HG02759 (cell line): ENCODE measurements around the gene SASS6.
A peak's percentile ranks its signal among the peaks of the same experiment; 100 is the strongest.

Experiments used
- ATAC-seq: cut with Tn5 transposase; IDR thresholded peaks from one replicate; pipeline ENCODE4 v1.9.1; 2021; ENCODE audit warnings: mild to moderate bottlenecking, moderate library complexity; ENCODE audit not compliant: unreplicated experiment

The SASS6 gene, protein sequence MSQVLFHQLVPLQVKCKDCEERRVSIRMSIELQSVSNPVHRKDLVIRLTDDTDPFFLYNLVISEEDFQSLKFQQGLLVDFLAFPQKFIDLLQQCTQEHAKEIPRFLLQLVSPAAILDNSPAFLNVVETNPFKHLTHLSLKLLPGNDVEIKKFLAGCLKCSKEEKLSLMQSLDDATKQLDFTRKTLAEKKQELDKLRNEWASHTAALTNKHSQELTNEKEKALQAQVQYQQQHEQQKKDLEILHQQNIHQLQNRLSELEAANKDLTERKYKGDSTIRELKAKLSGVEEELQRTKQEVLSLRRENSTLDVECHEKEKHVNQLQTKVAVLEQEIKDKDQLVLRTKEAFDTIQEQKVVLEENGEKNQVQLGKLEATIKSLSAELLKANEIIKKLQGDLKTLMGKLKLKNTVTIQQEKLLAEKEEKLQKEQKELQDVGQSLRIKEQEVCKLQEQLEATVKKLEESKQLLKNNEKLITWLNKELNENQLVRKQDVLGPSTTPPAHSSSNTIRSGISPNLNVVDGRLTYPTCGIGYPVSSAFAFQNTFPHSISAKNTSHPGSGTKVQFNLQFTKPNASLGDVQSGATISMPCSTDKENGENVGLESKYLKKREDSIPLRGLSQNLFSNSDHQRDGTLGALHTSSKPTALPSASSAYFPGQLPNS

DNA sequence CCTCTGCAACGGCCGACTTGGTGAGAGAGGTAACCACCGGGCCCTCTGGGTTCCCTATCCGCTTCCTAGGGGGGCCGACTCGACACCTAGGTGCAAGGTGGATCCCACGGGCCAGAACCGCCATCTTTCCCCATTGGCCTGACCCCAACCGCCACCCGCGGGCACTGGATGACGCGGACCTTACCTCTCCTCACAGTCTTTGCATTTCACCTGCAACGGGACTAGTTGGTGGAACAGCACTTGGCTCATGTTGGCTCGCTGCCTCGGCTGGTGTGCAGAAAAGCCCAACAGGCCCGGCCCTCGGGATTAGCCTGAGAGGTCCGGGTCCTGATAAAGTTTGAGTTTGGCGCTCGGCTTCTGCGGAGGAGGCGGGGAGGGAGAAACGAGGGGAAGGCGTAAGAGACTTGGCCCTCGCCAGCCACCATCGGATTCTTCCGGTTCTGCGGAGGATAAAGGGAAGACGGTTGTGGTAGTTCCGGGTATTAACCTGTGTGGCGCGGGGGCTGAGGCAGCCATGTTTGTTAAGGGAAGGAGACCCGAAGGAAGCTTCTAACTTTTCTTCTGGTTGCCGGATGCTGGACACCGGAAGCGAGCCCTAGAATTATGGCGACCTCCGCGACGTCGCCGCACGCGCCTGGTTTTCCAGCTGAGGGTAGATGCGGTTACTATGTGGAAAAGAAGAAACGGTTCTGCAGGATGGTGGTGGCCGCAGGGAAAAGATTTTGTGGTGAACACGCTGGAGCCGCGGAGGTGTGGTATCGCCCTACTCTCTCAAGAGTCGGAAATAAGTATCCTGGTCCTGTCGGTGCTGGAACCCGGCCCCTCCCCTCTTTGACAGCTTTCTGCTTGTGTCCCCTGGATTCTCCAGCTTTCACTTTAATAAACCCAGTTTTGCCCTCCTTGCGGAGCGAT lies at the start of gene SASS6, which contains the start of gene TRMT13:
TSS of gene SASS6 (minus strand) at position 365 of the 912 bp plus-strand sequence. CDS start at position 249, 116 bp downstream.
TSS of gene TRMT13 (plus strand) at position 598 of the 912 bp plus-strand sequence. CDS start at position 604, 6 bp downstream.
- ATAC-seq: peak; percentile 90

DNA sequence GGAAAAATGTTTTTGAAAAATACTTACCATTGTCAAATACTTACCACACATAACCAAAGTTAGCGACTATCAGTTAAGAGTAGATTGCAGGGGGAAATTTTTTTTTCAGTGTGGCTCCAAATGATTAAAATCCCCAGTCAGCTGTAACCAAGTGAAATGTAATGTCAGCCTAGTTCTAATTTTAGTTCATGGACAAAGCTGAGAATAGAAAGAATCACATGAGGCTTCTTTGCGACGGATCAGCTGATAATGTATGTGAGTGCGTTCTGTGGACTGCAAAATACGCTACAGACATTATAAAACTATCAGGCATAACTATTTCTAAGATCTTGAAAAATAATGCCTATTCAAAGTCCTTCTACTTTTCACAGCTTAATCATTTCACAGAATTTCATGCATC lies 45.4 kb upstream of the SASS6 start, which contains the start of gene LRRC39:
TSS of gene LRRC39 (minus strand) at position 166 of the 400 bp plus-strand sequence. CDS start 9,740 bp downstream, outside the sequence.
- ATAC-seq: no peak

DNA sequence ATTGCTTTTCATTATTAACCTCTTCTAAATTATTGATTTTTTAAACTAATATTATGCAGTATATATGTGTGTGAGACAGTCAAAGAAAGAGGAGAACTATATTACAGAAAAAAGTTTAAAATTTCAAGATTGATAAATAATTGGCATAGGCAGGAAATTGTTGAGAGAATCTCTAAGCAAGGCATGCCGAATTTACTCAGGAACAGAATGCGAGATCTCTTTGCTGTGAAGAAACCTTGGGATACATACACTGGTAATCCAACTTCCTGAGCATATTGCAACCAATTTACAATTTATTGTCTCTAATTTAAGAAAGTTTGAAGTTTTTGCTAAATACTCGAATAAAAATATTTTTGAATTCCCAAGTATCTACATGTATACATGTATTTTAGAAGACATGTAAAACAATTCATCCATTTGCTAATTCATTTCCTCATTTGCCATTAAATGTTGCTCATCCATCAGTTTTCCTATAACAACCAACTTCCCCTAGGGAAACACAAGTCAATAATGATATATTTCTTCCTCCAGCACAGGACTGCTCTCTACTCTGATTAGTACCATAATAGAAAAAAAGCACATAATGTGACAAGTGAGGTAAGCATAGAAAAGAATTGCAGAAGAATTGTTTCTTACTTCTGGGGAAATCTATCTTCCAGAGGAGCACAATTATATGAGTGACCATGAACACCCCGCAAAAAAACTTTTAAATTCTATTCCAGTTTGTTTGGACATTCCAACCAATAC lies 44.7 kb upstream of the SASS6 start:
- ATAC-seq: no peak

DNA sequence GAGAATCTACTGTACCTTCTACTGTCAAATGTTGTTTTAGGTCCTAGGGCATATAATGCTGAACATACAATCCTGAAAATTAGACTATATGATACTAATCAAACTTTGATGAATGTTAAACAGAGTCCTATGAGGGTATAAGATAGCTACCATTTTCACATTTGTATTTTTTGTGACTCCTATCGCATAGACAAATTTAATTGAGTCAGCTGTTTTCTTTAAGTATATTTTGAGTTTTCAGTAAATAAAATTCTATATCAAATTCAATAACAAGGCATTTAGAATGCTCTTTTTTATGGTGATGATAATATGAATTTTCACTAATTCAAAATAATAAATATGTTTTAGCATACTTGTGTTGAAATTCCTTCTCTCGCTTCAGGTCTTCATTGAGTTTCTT lies 35.3 kb upstream of the SASS6 start:
- ATAC-seq: no peak

DNA sequence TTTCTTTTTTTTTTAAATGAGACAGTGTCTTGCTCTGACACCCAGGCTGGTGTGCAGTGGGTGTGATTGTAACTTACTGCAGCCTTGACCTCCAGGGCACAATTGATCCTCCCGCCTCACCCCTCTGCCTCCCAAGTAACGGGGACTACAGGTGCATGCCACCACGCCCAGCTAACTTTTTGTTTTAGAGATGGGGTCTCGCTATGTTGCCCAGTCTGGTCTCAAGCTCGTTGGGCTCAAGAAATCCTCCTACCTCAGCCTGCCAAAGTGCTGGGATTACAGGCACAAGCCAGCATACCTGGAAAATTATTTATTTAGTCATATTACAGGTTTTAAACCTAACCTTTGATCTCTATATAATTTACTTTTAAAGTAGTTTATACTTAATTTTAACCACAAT lies 32.0 kb upstream of the SASS6 start:
- no peak for ATAC-seq

DNA sequence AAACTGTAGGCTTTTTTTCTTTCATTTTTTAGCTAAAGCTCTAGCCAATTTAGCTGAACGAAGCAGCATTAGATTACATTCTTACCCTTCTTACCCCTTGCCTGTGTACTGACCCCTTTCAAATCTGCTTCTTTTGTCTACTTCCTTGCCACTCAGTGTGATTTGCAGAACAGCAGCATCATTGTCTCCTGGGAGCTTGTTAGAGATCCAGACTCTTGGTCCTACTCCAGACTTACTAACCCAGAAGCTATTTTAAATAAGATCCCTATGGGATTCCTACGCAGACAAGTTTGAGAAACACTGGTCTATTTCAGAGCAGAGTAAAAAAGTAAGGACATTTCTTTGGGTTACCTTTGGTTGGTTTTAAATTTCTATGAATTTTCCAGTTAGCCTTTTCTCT lies 31.5 kb upstream of the SASS6 start:
- ATAC-seq: no peak

DNA sequence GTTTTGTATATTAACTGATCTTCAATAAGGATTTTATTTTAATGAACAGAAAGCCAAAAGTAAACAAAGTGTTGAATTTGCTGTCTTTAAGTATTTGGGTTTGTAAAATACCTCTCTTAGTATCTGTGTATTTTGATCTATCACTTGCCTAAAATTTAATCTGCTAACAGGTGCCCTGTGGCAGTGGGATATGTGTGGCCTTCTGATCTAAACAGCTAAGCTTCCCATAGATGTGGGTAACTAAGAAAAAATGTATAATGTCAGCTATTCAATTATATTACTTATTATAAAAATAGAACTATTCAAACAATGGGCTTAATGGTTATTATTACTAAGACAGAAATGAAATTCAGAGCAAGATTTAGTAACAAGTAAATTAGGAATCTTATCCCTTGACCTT lies 30.2 kb upstream of the SASS6 start:
- ATAC-seq: no peak

DNA sequence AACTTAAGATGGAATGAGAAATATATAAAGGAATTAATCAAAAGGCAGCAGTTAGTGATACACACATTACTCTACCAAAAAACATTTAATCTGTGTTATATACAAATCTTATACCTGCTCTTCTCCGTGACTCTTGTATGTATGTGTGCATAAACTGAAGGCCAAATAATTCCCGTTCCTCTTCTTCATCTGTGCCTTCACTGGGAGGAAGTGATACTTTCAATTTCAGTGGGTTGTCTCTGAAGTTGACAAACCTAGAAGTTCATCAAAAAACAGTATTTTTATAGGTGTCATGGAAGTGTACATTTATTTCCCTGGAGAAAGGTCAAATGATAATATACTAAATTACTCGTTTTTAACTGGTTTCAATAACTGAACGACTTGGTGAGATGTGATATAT lies 19.5 kb upstream of the SASS6 start:
- peak; percentile 87 for ATAC-seq

DNA sequence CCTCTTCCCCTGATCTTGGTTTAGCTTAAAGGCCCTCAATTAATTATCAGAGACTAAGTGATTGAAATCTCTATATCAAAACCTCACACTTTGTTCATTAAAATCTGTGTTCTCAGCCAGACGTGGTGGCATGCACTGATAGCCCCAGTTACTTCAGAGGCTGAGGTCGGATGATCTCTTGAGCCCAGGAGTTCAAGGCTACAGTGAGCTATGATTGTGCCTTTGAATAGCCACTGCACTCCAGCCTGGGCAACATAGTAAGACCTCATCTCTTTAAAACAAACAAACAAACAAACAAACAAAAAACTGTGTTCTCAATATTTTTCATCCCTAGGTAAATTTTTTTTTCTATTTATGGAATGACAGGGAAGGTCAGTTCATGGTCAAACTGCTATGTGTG lies 18.9 kb upstream of the SASS6 start:
- peak; percentile 20 for ATAC-seq

DNA sequence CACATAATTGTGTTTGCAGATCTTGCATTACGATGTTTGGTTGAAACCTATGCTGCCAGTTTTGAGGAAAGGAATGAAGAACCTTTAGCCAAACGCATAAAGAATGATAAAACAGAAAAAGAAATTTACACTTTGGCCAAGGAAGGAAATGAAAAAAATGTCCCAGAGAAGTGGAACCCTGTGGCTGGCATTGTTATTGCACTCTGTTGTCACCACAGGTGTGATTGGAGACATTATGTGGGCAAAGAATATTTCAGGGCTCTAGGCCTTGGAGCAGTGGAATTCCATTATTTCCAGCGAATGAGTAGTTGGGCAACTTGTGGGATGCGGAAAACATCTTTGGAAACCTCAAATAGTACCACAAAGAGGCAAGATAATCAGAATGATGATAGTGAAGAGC lies 15.1 kb upstream of the SASS6 start:
- ATAC-seq: no peak

DNA sequence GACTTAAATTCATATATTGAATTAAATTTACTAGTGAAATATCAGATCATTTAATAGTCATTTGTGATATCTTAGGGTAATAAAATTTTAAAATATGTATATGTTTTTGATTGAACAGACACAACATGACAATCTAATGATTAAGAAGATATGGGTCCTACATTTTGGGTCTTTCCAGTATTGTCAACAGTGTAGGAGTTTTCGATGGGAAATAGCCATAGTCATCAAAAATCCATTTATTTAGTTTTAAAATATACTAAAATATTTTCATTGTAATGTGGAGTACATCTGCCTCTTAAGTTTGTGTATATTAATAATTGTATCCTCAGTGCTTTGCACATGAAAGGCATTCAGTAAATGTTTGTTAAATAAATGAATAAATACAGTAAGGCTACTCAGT lies 14.2 kb upstream of the SASS6 start:
- no peak for ATAC-seq

DNA sequence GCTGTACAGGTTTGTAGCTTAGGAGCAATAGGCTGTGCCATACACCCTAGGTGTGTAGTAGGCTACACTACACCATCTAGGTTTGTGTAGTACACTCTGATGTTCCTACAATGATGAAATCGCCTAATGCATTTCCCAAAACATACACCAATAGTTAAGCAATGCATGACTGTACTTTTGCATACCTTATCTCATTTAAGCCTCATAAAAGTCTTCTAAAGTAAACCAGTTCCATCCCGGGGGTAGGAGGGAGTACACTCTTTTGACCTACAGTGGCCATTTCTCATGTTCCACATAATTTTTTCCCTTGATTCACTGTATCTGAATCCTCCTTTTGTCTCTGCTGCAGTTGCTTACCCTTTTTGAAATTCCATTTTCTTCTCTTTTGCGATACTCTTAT lies 12.4 kb upstream of the SASS6 start:
- ATAC-seq: no peak

DNA sequence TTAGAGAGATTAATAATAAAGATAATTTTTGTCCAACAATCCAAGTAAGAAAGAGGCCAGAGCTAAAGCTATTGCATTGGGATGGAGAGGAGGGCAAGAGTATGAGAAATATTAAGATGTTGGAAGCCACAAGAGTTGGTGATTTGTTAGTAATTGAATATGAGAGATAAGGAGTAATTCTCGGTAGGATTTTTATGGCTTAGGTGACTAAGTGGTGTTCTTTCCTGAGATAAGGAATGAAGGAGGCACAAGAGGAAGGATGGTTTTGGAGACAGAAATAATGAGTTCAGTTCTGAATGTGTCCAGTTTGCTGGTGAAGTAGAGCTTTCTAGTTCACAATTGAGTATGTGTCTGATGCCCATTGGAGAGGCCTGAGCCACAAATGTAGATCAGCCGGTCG lies 9.6 kb upstream of the SASS6 start:
- ATAC-seq: no peak

DNA sequence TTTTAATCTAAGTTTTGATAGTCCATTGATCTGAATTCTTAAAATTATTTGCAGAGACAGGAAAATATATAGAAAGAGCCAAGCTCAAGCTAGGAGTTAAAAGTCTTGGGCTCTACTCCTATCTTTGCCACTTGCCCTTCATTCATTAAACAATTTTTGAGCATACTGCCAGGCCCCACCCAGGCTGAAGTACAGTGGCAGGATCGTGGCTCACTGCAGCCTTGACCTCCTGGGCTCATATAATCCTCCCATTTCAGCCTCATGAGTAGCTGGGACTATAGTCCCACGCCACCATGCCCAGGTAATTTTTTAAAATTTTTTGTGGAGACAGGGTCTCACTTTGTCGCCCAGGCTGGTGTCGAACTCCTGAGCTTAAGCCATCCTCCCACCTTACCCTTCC lies 8.5 kb upstream of the SASS6 start:
- ATAC-seq: no peak

DNA sequence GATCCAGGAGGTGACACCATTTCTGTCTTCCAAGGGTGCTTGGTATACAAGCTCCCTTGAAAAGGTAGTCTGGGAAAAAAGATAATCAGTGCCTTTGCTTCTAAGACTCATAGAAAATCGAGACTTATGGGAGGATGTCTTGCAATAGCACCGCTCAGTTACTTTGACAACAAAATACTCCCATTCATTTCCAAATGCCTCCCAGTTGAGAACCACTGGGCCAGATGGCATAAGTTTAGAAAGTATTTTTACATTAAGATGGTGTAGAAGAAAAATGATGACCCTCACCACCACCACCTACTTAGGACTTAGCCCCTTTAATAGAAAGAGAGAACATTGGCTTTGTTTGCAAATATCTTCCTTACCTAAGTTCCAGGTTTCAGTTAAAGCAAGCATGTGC lies 4.9 kb upstream of the SASS6 start:
- no peak for ATAC-seq

DNA sequence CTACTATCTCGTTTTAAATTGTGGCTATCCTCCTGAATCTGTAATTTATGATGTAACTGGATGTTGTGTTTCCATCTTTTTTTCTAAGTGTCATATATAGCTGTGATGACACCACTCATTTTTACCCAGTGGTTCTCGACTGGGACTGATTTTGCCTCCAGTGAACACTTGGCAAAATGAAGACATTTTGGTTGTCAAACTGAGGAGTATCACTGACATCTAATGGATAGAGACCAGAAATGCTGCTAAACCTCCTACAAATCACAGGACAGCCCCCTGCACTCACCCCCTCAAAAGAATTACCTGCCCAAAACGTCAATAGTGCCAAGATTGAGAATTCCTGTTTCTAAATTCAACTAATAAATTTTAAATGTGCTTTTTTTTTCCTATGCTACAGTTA lies 2.1 kb upstream of the SASS6 start:
- no peak for ATAC-seq

DNA sequence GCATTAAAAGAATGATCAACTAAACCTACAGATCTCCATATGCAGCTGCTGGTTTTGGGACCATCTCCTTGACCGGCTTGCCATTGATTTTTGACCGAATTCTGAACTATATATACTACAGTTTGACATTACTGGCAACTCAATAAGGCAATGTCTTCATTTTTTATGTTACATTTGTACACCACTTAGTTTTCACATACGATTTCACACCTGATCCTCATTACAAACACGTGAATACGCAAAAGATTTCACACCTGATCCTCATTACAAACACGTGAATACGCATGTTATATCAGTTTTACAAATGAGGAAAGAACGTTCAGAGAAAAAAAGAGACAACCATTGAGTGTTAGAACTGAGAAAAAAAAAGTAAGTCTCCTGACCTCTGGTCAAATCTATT lies 1.1 kb downstream of the SASS6 start:
- ATAC-seq: no peak

DNA sequence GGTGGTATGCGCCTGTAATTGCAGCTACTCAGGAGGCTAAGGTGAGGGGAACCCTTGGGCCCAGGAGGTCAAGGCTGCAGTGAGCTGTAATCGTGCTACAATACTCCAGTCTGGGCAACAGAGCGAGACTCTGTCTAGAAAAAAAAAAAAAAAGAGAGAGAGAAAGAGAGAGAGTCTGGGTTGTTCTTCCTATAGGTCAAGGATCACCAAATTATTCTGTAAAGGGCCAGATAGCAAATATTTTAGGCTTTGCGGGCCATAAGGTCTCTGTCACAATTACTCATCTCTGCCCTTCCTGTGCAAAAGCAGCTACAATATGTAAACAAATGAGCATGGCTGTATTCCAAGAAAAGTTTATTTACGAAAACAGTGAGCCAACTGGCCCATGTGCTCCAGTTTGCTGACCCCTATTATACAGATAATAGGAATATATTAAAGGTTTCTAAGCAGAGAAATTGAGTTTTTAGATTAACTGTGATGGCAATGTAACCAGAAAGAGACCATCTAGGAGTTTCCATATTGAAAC lies 2.1 kb downstream of the SASS6 start:
- ATAC-seq: no peak

DNA sequence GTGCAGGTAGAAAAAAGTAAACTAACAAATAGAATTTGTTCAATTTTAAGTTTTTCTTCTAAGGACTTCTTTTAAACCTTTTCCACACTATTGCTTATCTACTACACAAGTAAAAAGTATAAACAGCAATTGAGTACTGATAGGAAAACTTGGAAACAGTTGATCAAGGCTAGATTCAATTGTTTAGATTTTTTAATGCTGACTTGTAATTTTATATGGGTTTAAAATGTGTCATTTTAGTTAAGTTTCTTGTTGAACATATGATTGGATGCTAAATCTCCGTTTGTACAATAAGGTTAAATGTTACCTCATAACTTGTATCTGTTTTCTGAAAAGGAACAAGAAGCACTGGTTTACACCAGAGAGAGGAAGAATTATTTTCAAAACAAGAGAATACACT lies 5.5 kb downstream of the SASS6 start:
- ATAC-seq: no peak

DNA sequence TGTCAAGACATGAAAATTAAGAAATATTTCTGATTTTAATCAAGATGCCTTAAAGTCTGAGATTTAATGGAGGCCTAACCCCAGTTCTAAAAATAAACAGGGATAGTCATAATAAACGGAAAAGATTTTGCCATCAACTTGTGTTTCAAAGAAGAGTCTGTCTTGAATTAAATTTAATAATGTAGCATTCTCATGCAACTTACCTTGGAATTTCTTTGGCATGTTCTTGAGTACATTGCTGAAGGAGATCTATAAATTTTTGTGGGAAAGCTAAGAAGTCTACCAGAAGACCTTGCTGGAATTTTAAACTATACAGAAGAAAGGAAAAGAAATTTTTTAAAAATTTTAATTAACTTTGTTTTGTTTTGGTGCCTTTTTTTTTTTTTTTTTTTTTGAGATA lies 10.6 kb downstream of the SASS6 start:
- no peak for ATAC-seq
